GM19023 (cell line): ENCODE measurements around the gene C20orf96.
"Not testable (repeated sequence)": the region's sequence is repeated elsewhere in the genome, so short reads cannot be mapped to it uniquely, and the experiment has no call there.

Source experiments
- ATAC-seq: cut with Tn5 transposase; IDR thresholded peaks from one replicate; pipeline ENCODE4 v1.9.1; 2021; ENCODE audit warnings: mild to moderate bottlenecking, moderate library complexity; ENCODE audit not compliant: unreplicated experiment

Gene C20orf96

DNA sequence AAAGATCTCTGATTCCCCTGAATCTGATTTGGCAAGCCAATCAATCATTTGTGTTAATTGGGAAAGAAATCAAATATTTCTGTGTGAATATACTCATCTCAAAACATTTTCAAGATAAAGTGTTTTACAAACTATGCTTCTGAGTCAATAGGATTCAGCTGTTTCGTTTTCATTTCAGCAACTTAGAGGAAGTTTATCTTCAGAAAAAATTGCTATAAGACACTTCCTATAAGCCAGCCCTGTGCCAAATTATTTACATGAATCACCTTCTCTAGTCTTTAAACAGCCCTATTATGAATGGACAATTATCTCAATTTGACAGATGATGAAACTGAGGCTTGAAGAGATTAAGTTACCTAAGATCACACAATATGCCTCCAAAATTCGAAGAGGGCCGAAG lies 52.6 kb downstream of the C20orf96 start:
- ATAC-seq = no peak

DNA sequence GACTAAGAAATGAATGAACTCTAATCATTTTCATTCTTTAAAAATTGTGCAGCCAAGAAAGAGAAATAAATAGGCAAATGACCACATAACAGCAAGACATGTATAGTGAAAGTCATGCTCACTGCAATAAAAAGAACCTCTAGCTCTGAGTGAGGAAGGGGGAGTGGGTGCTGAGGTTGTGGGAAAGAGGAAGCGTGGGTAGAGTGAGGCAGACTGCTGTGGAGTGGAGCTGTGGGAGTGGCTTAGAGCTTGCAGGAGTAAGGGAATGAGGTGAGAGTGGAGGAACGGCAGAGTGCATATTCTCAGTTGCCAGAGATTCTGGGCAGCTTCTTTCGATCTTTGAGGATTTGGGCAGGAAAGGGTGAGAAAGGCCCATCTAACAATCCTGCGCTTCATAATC lies 53.1 kb downstream of the C20orf96 start:
- no peak for ATAC-seq

DNA sequence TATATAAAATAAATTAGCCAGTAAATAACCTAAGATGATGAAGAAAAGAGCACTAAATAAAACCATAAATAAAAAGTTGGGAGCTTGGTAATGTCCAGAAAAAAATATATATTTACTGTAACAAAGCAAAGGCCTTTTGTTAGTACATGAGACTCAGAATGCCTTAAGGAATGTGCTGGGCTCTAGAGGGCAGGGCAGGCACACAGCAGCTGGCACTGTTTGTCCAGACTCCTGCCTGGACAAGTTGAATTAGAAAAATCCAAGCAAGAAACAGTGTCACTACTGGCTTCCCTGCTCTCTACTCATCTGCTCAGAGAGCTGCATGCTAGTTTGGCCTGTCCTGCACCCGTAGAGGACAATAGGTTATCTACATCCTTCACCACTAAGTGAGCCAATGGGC lies 54.7 kb downstream of the C20orf96 start:
- no peak for ATAC-seq

DNA sequence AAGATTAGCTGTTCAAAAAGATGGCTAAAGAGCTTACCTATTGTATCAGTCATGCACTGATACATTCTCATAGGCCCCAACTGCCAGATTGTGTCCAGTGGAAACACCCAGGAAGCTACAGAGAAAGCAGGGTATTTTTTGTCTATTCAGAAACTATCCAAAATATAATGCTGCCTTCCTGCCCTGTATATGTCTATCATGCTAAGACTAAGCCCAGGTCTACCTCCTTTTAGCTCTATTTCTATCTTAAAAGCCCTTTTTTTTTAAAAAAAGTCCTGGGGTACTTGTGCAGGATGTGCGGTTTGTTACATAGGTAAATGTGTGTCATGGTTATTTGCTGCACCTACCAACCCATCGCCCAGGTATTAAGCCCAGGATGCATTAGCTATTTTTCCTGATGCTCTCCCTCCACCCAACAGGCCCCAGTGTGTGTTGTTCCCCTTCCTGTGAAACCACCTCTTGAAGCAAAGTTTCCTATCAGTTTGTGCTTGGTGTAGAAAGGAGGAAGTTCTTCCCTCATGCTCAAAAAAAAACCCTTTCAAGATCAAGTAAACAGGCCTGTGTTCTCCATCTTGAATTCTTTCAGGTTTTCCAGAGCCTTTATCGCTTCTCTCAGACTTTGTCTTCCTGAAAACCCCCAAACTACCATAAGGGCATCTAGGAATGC lies 63.0 kb downstream of the C20orf96 start:
- ATAC-seq = no peak

DNA sequence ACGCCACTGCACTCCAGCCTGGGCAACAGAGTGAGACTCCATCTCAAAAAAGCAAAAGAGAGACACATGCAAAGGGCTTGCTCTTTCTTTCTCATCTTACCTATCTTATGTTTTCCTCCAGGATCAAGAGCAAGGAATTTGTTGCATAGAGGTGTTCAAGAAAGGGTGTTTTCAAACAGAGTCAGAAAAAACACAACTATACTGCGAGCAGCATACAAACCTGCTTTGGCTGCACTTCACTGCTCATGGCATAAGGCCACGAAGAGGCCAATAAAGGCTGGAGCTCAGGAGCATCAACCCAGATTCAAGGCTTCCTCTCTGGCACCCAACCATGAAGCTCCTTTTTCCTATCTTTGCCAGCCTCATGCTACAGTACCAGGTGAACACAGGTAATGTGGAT lies 63.6 kb downstream of the C20orf96 start, which contains the start of gene DEFB129:
DEFB129 (plus strand) TSS at position 301 of the 400 bp plus-strand sequence; CDS start at position 332, 31 bp downstream.
- no peak for ATAC-seq

DNA sequence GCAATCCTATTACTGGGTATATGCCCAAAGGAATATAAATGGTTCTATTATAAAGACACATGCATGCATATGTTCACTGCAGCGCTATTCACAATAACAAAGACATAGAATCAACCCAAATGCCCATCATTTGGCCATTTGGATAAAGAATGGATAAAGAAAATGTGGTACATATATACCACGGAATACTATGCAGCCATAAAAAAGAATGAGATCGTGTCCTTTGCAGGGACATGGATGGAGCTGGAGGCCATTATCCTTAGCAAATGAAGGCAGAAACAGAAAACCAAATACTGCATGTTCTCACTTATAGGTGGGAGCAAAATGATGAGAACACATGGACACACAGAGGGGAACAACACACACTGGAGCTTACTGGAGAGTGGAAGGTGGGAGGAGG lies 64.7 kb downstream of the C20orf96 start:
- ATAC-seq = not testable (repeated sequence)

DNA sequence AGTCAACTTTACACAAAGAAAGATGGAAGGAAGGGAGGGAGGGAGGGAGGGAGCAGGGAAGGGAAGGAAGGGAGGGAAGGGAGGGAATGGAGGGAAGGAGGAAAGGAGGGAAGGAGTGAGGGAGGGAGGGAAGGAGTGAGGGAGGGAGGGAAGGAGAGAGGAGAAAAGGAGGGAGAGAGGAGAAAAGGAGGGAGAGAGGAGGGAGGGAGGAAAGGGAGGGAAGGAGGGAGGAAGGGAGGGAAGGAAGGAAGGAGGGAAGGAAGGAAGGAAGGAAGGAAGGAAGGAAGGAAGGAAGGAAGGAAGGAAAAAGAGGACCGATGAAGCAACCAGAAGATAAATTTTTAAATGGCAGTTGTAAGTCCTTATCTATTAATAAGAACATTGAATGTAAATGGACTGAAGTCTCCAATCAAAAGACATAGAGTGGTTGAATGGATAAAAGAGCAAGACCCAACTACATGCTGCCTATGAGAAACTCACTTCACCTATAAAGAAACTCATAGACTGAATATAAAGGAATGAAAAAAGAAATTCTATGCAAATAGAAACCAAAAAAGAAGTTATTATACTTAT lies 69.2 kb downstream of the C20orf96 start:
- no peak for ATAC-seq
